Endothelial cell of umbilical vein (primary cell): ENCODE data around the gene CCDC85A.

Source experiments
- CTCF ChIP-seq, 2 donors: IDR thresholded peaks; 1 replicate in 1 of 2; 2 replicates in 1 of 2; pipeline ENCODE4 v1.5.1; 2011; ENCODE audit warnings: low read length in 2 of 2, mild to moderate bottlenecking in 2 of 2, moderate library complexity in 2 of 2, control low read depth in 1 of 2, inconsistent platforms in 1 of 2, low read depth in 1 of 2; ENCODE audit not compliant: insufficient read depth in 1 of 2; ENCODE audit errors: extremely low read depth in 1 of 2
- EZH2 ChIP-seq: IDR thresholded peaks from 2 replicates; pipeline ENCODE4 v1.6.1; 2012; ENCODE audit warnings: borderline replicate concordance, low read depth, mild to moderate bottlenecking, moderate library complexity, low read length, inconsistent platforms; ENCODE audit not compliant: severe bottlenecking
- FOS ChIP-seq: IDR thresholded peaks from 2 replicates; pipeline ENCODE4 v1.6.1; 2011; ENCODE audit warnings: mild to moderate bottlenecking, low read length, moderate library complexity, borderline replicate concordance; ENCODE audit not compliant: insufficient read depth
- POLR2AphosphoS5 ChIP-seq: IDR thresholded peaks from 2 replicates; pipeline ENCODE4 v1.6.1; 2012; ENCODE audit warnings: low read depth, mild to moderate bottlenecking, control low read depth, low read length, moderate library complexity; ENCODE audit not compliant: insufficient read depth

DNA sequence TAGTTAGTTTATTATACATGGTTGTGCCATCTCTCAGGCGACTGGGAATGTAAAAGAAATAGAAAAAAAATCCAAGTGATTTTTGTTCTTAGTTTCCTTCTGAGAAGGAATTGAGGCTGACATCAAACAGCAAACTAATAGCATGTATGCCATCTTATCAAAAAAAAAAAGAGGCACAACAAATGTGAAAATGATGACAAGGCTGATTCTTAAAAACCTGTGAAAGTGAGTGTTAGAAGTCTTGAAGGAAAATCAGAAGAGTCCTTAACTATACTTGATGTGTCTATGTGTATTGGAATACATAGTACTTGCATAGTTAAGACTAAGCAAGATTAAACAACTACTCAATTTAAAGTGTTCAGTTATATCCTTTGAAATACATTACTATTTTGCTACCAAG lies 161.0 kb downstream of the CCDC85A start:
- TF ChIP-seq POLR2AphosphoS5 (no peak), CTCF (IDR thresholded peaks at IDR 0.05; ENCODE audit: extremely low read depth in 1 of 2, insufficient read depth in 1 of 2, low read depth in 1 of 2, low read length in 2 of 2) (no peak), EZH2 (no peak), FOS (no peak)
